IMR-90 (cell line): ENCODE data around the gene ADGRG2.

Source experiments
- BHLHE40 ChIP-seq: fragments of 150-350 bp; IDR thresholded peaks from 2 replicates; pipeline ENCODE4 v1.6.1; 2016; ENCODE audit warnings: mild to moderate bottlenecking, low read depth, low read length
- CHD1 ChIP-seq: IDR thresholded peaks from 2 replicates; pipeline ENCODE4 v1.6.1; 2012; ENCODE audit warnings: low read depth, low read length, improper control_type of control experiment
- FOS ChIP-seq: fragments of 150-350 bp; IDR thresholded peaks from 2 replicates; pipeline ENCODE4 v1.6.1; 2016; ENCODE audit warnings: low read depth, low read length
- MAFK ChIP-seq: IDR thresholded peaks from 2 replicates; pipeline ENCODE4 v1.6.1; 2012; ENCODE audit warnings: low read depth, low read length, improper control_type of control experiment
- MAZ ChIP-seq: IDR thresholded peaks from 2 replicates; pipeline ENCODE4 v1.6.1; 2012; ENCODE audit warnings: low read depth, mild to moderate bottlenecking, low read length, improper control_type of control experiment, moderate library complexity, borderline replicate concordance
- MXI1 ChIP-seq: IDR thresholded peaks from 2 replicates; pipeline ENCODE4 v1.6.1; 2012; ENCODE audit warnings: low read depth, mild to moderate bottlenecking, low read length, moderate library complexity, borderline replicate concordance
- POLR2A ChIP-seq: IDR thresholded peaks from 2 replicates; pipeline ENCODE4 v1.6.1; 2012; ENCODE audit warnings: mild to moderate bottlenecking, low read depth, low read length
- RAD21 ChIP-seq: IDR thresholded peaks from 2 replicates; pipeline ENCODE4 v1.6.1; 2012; ENCODE audit warnings: low read length, improper control_type of control experiment
- RCOR1 ChIP-seq: IDR thresholded peaks from 2 replicates; pipeline ENCODE4 v1.6.1; 2012; ENCODE audit warnings: mild to moderate bottlenecking, low read length, improper control_type of control experiment; ENCODE audit not compliant: insufficient replicate concordance
- RFX5 ChIP-seq: IDR thresholded peaks from 2 replicates; pipeline ENCODE4 v1.8.0; 2012; ENCODE audit warnings: low read depth, mild to moderate bottlenecking, low read length, moderate library complexity
- SMC3 ChIP-seq: fragments of 150-350 bp; IDR thresholded peaks from 2 replicates; pipeline ENCODE4 v1.6.1; 2016; ENCODE audit warnings: low read depth, mild to moderate bottlenecking, antibody characterized with exemption, low read length, moderate library complexity
- TF ChIP-seq, protein P1 (sequence below): conservative IDR thresholded peaks from 2 replicates; pipeline ENCODE4 v1.5.1; 2012; ENCODE audit warnings: mild to moderate bottlenecking, low read depth, low read length, improper control_type of control experiment
- TF ChIP-seq, protein P2 (sequence below): fragments of 150-350 bp; IDR thresholded peaks from 2 replicates; pipeline ENCODE4 v1.6.1; 2017; ENCODE audit warnings: mild to moderate bottlenecking, antibody characterized with exemption, low read length, low read depth

- TF ChIP-seq, protein P1, sequence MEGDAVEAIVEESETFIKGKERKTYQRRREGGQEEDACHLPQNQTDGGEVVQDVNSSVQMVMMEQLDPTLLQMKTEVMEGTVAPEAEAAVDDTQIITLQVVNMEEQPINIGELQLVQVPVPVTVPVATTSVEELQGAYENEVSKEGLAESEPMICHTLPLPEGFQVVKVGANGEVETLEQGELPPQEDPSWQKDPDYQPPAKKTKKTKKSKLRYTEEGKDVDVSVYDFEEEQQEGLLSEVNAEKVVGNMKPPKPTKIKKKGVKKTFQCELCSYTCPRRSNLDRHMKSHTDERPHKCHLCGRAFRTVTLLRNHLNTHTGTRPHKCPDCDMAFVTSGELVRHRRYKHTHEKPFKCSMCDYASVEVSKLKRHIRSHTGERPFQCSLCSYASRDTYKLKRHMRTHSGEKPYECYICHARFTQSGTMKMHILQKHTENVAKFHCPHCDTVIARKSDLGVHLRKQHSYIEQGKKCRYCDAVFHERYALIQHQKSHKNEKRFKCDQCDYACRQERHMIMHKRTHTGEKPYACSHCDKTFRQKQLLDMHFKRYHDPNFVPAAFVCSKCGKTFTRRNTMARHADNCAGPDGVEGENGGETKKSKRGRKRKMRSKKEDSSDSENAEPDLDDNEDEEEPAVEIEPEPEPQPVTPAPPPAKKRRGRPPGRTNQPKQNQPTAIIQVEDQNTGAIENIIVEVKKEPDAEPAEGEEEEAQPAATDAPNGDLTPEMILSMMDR = no peak
- TF ChIP-seq RFX5 = no peak
- no peak for TF ChIP-seq MXI1
- no peak for TF ChIP-seq POLR2A
- TF ChIP-seq, protein P2, sequence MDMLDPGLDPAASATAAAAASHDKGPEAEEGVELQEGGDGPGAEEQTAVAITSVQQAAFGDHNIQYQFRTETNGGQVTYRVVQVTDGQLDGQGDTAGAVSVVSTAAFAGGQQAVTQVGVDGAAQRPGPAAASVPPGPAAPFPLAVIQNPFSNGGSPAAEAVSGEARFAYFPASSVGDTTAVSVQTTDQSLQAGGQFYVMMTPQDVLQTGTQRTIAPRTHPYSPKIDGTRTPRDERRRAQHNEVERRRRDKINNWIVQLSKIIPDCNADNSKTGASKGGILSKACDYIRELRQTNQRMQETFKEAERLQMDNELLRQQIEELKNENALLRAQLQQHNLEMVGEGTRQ = no peak
- TF ChIP-seq RCOR1 = no peak
- no peak for TF ChIP-seq SMC3
- no peak for TF ChIP-seq FOS
- TF ChIP-seq MAFK = no peak
- no peak for TF ChIP-seq RAD21
- TF ChIP-seq CHD1 = no peak
- no peak for TF ChIP-seq MAZ
- TF ChIP-seq BHLHE40 = no peak
Observed at GRCh38 chrX:19091596-19091995, 30.7 kb downstream of the ADGRG2 start.
